ENCODE results near the gene GPBP1.
A peak's percentile ranks its signal among the peaks of the same experiment; 100 is the strongest.
"Not testable (repeated sequence)": the region's sequence is repeated elsewhere in the genome, so short reads cannot be mapped to it uniquely, and the experiment has no call there.

Gene GPBP1

DNA sequence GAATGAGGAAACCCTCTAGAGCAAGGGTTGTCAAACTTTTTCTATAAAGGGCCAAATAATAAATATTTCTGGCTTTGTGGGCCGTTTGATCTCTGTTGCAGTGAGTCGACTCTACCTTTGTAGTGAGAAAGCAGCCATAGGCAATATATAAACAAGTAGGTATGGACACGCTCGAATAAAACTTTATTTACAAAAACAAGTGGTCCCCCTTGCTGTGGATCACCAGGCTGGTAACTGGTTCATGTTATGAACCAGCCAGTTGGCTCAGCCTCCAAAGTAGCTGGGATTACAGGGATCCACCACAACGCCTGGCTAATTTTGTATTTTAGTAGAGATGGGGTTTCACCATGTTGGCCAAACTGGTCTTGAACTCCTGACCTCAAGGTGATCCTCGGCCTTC is 118.5 kb downstream of the GPBP1 start:
- no peak for DNase-seq

DNA sequence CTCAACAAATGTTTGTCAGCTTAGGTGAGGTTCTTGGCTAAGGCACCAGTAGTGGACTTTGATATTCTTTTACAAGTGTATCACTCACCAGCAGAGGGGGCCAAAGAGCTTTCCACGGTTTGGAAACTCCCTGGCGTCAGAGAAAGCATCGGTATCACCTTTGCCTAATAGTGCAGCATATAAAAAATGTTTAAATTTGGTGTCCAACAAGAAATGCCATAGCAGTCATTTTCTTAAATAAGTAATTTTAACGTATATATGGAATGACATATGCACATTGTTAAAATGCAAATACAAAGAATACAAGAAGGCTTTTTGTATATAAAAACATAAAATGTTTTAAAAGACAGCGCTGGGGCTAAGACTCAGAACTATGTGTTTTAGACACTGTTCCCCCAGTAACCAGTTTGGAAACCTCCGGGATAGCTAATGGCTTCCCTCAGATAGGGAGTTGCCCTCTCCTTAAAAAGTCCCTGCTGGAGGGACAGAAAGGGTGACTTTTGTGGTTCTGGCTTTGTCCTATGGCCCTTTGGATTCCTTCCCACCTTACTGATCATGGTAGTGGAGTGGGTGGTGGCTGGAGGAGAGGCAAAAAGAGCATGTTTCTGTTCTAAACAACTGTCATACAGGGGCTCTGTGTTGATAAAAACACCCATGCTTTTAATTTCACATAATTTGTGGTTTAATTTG is 124.6 kb downstream of the GPBP1 start:
- peak; percentile 43 for DNase-seq

DNA sequence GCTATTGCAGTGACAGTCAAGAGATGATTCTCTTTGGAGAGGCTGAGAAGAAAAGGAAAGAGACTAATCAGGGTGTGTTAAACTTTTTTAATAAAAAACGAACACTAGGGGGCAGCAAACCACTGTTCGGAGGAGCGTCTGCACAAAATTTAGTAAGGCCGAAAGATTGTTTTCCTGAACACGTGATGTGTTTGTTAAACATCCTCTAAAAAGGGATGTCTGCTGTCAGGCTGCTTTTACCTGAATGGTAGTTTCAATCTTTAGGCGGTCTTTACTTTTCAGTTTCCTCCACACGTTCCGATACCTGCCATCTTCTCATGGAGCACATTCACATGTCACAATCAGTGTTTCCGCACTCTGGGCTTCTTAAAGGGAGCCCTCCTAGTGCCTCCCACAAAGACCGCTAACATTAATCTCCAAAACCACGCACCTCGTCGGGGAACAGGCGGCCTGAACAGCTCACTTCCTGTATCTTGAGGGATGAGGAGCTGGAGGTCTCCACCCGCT is 125.2 kb downstream of the GPBP1 start:
- DNase-seq, result peak; percentile 42

DNA sequence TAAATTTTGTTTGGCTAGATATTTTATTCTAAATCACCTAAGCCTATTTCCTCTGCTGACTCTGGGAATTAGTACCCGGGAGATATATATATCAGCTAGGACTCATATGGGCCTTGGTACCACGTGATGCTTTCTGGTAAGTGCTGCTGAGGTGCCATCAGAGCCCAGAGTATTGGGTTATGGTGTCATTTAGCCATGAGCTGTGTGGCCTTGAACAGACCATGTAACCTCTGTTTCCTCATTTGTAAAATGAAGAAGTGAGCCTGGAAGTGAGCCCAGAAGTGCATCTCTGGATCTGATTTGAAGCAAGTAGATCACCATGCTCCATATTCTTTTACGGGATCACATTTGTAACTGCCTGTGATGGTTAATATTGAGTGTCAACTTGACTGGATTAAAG is 126.1 kb downstream of the GPBP1 start:
- DNase-seq, result no peak

DNA sequence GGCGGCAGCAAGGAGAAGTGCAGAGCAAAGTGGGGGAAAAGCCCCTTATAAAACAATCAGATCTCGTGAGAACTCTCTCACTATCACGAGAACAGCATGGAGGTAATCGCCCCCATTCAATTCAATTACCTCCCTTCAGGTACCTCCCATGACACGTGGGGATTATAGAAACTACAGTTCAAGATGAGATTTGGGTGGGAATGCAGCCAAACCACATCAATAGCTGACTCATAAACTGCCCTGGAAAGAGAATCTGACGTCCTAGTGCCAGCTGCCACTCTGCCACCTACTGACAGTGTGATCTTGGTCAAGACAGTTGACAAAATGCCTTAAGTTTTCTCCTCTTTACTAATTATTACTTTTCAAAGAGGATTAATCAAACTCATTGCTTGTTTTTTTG is 128.3 kb downstream of the GPBP1 start:
- DNase-seq, result no peak

DNA sequence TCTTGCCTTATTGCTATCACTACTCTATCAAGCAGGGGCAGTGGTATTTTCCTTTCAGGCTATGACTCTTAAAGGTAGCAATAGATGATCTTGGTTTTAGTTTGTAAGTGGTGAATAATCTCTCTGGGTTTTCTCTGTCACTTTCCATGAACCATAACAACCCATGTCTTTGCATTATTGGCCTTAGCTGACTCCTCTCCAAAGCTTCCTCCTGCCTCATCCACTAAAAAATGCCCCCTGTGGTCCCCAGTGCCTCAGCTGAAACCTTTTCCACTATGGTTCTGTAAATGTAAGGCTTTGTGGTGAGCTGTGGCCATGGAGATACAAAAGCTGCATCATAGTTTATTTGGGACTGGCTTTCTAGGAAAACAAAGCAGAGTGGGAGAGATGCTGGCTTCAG is 128.8 kb downstream of the GPBP1 start:
- no peak for DNase-seq

DNA sequence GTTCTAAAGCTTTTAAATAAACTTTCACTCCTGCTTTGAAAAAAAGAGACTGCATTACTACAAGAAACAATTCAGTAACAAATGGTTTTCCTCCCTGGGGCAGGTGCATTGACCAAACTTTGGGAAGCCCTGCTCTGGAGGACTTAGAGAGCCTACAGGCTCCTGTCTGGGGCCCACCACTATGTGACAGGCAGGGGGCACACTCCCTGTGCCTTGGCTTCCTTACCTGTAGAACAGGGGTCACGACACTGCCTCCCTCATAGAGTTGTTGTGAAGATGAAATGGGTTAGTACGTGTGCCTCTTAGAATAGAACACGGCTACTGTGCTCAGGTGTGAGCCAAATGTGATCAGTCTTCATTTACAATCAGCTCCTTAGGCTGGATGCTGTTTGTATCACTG is 130.1 kb downstream of the GPBP1 start:
- DNase-seq, result no peak

DNA sequence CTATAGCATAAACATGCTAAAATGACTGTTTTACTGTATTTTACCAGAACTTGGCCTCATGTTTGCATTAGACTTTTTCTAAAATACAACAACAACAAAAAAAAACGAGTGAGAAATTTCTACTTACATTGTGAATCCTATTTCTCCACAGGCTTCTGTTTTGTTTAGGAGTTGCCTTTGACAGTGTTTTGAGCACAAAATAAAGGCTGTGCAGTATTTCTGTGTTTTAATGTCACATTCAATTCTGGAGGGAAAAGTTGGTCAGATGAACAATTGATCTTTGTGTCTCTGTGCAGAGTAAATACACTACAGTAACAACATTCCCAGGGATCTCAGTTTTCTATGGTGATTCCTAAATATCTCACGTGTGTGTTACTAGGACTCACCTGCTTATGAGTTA is 131.1 kb downstream of the GPBP1 start:
- DNase-seq, result no peak

DNA sequence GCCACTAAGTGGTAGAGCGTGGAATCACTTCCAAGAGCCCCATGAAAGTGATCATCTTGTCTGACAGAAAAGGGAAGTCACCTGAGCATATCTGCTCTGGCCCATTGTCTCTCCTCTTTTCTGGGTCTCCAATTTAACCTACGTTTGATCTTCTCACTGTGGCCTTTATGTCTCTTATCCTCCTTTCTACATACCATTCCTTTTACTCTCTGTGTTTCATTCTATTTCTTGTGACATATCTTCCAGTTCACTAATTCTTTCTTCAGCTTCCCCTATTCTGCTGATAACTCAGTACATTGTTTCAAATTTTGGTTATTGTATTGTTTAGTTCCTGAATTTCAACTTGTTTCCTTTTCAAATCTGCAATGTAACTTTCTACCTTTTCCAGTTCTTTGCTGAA is 132.5 kb downstream of the GPBP1 start:
- no peak for DNase-seq

DNA sequence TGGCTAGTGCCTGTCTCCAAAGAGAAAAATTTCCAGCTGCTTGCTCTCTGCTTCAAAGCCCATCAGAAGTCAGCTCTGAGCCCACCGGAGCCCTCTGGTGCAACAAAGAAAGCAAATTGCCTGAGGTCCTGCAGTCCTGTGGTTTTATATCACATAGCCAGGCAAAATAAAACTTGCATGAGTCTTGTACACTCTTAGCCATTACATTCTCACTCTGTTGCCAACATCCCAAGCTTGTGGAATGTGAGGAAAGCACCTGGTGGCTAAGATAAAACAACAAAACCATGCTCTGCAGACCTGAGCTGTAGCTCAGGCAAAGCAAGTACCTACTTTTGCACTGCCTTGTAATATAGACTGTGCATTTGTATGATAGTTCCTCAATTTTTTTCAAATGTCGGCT is 133.7 kb downstream of the GPBP1 start:
- DNase-seq, result no peak

DNA sequence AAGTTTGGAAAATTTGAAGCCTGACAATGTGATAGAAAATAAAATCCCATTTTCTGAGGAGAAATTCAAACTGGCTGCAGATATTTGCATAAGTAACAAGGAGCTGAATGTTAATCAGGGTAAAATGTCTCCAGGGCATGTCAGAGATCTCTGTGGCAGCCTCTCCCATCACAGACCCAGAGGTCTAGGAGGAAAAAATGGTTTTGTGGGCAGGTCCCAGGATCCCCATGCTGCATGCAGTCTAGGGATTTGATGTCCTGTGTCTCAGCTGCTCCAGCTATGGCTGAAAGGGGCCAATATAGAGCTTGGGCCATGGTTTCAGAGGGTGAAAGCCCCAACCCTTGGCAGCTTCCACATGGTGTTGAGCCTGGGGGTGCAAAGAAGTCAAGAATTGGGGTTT is 135.2 kb downstream of the GPBP1 start:
- DNase-seq, result not testable (repeated sequence)

DNA sequence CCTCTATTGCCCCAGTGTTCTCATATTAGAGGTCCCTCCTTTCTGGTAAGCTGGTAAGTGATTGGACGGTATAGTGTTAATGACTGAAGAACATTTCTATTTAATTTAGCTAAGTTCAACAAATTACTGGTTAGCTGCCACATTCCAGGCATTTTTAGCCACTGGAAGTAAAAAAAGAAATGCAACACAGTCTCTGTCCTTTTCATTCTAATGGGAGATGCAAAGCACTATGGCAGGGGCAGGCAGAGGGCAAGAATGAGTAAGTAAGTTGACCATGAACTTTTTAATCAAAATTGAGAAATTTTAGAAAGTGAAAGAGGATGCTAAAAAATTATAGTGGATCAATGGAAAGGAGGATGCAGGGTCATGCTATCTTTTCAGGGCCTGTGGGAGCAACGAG is 137.4 kb downstream of the GPBP1 start:
- DNase-seq, result no peak

DNA sequence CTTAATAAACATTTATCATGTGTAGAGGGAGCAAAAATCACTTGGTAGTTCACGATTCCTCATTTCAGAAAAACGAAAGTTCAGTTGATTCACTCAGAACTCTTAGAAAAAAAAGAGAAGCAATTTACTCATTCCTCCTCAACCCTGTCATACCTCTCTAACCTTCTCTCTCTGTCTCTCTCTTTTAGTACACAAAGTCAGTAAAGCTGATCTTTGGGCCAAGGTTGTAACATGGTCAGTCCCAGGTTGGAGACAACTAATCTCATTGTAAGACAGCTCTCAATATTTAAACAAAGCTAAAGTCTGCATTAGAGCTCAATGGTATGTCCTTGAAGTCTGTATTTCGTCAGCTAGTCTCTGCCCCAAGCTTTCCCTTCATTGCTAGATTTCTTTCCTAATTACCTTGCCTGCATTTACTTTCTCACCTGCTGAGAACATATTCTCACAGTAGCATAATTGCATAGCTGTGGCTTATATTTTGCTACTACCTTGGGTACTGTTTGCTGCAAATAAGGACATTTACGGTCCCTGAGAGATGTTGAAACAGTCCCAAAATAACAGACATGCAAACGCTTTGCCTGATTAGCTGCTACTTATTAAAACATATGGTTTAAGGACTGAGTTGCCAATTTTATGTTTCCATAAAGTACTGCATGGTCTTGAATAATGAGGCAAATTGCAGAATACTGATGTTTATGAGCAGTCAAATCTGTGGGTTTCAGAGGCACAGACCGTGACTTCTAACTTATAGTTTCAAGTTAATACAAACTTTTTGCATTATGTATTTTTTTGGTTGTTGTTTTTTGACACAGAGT is 138.3 kb downstream of the GPBP1 start:
- no peak for DNase-seq

DNA sequence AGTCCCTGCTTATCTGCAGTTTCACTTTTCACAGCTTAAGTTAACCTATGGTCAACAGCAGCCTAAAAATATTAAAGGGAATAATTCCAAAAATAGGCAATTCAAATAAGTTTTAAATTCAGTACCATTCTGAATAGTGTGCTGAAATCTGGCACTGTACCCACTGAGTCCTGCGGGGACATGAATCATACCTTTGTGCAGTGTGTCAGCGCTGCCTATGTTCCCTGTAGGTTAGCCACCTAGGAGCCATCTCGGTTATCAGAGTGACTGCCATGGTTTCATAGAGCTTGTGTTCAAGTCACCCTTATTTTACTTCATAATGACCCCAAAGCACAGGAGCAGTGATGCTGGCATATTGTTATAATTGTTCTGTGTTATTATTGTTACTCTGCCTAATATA is 139.9 kb downstream of the GPBP1 start:
- DNase-seq, result no peak

Data from NCI-H2171 (cell line).